ENCODE results near the gene PIGR.
"Not testable (repeated sequence)": the region's sequence is repeated elsewhere in the genome, so short reads cannot be mapped to it uniquely, and the experiment has no call there.

The PIGR gene

GRCh38 chr1:206932177-206932576, 14.1 kb downstream of the PIGR start:
- no peak for DNase-seq (ENCODE audit: low spot score)

- DNase-seq (ENCODE audit: low spot score): no peak
Observed at GRCh38 chr1:206931709-206932108, 14.6 kb downstream of the PIGR start.

- DNase-seq (ENCODE audit: low spot score): peak; percentile 40
Observed at GRCh38 chr1:206930210-206930798, 16.0 kb downstream of the PIGR start.

DNA sequence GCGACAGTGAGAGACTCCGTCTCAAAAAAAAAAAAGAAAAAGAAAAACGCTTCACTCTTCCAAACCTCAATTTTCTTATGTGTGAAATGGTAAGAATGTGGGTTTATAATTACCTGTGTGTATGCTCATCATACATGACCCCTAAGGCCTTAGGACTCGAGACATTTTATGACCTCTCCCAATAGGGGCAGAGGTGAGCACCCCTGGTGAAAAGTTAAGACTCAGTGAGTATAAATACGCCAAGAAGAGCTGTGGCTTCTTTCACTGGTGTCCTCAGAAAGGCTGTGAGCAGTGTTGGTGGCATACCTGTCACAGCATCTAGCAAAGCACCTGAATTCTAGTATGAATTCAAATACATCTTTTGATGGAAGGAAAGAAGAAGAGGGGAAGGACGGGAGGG, 16.7 kb downstream of the PIGR start:
- no peak for DNase-seq (ENCODE audit: low spot score)

DNA sequence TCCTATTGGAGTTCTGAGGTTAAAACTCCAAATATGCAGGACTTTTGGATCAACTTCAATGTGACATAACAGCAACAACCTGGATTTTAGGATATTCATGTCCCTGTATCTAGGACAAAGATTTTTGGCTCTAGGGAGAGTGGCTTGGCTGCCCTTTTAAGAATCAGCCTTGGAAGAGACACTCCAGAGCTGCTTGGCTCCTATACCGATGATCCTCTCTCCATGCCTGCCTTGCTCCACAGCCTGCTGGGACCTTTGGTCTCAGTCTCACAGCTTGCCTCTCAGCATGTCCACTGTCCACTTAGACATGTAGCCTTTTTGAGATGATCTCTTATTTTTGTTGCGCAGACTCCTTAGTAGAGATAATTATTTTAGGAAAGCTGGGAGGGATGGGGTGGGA, 20.0 kb downstream of the PIGR start:
- DNase-seq (ENCODE audit: low spot score): no peak

DNA sequence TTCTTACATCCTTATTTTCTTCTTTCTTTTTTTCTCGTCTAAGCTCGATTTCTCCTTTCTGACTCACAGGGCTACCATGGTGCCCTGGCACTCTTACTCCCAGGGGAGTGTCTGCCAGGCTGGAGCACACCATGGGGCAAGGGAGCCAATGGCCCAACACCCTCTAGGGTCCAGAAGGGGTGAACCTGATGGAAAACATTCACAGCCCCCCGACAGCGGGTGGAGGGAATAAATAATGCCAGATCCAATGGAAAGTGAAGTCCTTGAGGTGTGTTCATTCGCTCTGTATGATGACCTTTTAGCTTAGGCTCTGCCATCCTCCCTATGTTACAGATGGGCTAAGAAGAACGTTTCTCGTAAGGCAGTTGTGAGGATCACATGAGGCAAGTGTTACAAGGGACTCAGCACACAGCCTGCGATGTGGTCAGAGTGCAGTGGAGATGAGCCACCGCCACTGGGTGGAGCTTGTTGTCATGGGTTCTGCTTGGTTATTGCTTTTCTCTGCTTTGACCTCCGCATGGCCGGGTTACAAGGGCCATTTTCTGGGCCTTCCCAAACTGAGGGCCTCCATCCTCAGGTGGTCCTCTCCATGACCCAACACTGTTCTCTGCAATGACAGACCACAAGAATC, 21.0 kb downstream of the PIGR start:
- DNase-seq (ENCODE audit: low spot score): no peak

DNA sequence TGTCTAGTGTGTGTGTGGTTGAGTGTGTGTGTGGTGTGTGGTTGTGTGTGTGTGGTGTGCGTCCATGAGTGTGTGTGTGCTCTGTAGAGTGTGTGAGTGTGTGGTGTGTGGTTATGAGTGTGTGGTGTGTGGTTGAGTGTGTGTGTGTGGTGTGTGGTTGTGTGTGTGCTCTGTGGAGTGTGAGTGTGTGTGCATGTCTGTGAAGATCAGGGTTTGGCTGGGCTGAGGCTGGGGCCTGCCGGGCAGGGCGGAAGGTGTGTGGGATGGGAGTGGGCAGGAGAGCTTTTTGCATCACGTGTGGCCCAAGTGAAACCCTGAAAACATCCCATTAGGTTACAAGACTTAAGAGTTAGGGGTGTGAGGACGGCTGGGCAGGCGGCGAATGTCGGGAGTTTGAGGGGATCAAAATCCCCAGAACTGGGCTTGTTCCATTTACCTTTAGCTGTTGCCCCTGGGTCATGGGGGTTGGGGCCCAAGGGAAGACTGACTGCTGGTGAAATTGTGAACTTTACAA, 21.6 kb downstream of the PIGR start:
- DNase-seq (ENCODE audit: low spot score): no peak

DNA sequence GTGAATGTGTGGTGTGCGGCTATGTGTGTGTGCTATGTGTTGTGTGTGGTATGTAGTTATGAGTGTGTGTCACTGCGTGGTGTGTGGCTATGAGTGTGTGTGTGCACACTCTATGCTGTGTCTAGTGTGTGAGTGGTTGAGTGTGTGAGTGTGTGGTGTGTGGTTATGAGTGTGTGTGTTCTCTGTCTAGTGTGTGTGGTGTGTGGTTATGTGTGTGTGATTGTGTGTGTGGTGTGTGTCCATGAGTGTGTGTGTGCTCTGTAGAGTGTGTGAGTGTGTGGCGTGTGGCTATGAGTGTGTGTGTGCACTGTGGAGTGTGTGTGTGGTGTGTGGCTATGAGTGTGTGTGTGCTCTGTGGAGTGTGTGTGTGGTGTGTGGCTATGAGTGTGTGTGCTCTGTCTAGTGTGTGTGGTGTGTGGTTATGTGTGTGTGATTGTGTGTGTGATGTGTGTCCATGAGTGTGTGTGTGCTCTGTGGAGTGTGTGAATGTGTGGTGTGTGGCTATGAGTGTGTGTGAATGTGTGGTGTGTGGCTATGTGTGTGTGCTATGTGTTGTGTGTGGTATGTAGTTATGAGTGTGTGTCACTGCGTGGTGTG, 22.2 kb downstream of the PIGR start:
- not testable (repeated sequence) for DNase-seq (ENCODE audit: low spot score)

- DNase-seq (ENCODE audit: low spot score): no peak
Observed at GRCh38 chr1:206923009-206923960, 23.0 kb downstream of the PIGR start.

GRCh38 chr1:206922524-206922923, 23.7 kb downstream of the PIGR start:
- DNase-seq (ENCODE audit: low spot score): no peak

GRCh38 chr1:206921772-206922265, 24.4 kb downstream of the PIGR start, which contains the start of gene FCMR:
Gene FCMR, minus strand, starts transcription at chr1:206921941. Its CDS starts 87 bp downstream, at chr1:206921854.
- peak; percentile 54 for DNase-seq (ENCODE audit: low spot score)

GRCh38 chr1:206918076-206918475, 28.2 kb downstream of the PIGR start:
- no peak for DNase-seq (ENCODE audit: low spot score)

DNA sequence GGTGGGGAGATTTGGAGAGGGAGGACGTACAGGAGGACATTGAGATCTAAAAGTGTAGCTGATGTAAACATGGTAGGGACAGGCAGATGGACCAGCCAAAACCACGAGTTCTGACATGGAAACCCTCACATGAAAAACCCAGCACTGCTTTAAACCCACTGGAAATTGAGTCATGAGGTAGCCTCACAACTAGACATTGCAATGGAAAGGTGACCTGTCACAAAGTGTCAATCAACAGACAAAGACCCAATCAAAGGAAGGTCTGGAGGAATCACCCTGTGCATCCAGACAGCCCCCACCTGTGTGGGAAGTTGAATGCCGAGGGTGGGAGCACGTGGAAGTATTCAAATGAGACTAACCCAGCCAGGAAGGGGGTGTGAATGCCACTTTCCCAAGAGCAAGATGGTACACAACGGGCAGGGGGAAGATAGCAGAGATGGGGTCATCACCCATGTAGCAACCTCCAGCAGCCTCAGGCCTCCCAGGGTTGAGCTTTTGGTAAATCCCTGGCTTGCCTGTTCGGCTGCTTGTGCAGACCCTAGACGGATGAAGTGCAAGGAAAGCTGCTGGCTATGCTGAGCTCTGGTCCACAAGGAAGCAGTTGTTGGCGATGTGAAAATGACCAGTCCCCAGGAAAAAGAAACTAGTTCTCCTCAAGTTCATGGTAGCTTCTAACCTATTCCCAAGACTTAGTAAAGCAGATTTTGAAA, 30.1 kb downstream of the PIGR start:
- no peak for DNase-seq (ENCODE audit: low spot score)

DNA sequence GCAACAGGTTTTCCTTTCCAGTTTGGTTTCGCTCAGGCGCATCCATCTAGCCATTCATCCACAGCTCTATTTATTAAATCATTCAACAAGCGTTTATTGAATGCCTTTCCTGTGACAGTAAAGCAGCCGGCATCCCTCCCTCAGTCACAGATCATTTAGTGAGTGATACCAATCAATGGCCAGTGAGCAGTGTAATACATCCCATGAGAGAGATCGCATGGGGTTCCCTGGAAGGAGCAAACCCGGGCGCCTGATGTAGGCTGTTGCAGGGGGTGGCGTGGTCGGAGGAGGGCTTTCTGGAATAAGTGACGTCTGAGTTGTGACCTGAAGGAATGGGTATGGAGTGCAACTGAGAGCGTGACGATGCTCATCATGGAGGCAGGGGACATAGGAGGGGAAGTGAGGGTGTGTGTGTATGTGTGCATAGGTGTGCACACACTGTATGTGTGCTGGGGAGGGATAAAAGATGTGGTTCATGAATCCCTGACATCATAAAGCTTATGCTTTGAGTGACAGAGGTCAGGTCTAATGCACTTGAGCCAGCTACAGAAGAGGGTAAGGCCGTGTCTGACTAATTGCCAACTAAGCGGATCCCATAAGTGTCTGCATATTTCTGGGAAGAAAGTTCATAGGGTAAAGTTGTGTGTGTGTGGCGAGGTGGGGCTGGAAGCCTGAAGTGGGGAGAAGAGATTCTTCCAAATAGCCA, 31.1 kb downstream of the PIGR start:
- DNase-seq (ENCODE audit: low spot score): no peak

- no peak for DNase-seq (ENCODE audit: low spot score)
Observed at GRCh38 chr1:206913766-206914537, 32.3 kb downstream of the PIGR start.

DNA sequence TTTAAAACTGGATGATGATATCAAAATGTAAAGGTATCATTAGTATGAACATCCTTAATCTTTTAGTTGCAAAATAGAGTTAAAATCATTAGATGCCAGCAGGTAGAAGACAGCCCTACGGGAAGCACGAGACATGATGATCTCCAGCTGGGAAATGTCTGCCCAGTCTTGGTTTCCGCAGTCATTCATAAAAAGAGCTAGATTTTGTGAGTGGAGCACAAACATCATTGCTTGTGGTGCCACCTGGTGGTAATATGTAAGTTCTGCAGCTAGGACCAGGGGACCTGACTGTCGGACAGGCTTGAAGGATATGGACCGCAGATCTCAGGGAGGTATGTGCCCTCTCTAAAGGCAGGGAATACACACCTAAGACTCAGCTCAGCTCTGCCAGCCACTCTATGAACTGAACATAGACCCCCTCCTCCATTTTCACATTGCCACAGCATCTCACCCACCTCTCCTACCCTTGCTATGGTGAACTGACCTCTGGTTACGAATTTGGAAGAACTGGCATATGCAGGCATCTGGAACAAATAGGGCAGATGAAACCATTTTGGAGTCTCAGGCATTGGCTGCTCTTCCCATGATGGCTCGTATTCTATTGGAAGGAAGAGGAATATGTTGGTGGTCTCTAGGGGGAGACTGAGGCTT, 33.7 kb downstream of the PIGR start:
- DNase-seq (ENCODE audit: low spot score): peak; percentile 72

GRCh38 chr1:206911064-206911663, 35.1 kb downstream of the PIGR start:
- DNase-seq (ENCODE audit: low spot score): peak; percentile 17

DNA sequence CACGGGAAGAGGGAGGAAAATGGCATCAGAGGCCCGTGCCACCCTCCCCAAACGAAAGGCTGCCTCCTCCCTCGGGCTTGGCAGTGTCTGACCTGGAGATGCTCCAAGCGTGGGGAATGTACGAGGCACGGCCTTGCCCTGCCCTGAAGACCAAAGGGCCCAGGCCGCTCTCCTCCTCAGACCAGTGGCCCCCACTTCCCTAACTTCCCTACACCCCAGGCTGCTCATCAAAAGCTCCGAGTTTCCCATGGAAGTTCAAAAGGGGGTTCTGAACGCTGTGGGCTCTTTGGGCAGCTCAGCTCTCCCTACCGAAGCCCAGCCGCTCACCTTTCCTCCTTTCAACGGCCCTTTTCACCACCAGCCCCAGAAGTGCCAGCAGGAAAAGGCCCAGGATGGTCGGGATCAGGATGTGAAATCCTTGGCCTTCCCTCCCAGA, 36.4 kb downstream of the PIGR start:
- no peak for DNase-seq (ENCODE audit: low spot score)
